ENCODE data around the gene SYT15.
"Not testable (repeated sequence)": the region's sequence is repeated elsewhere in the genome, so short reads cannot be mapped to it uniquely, and the experiment has no call there.

The SYT15 gene

DNA sequence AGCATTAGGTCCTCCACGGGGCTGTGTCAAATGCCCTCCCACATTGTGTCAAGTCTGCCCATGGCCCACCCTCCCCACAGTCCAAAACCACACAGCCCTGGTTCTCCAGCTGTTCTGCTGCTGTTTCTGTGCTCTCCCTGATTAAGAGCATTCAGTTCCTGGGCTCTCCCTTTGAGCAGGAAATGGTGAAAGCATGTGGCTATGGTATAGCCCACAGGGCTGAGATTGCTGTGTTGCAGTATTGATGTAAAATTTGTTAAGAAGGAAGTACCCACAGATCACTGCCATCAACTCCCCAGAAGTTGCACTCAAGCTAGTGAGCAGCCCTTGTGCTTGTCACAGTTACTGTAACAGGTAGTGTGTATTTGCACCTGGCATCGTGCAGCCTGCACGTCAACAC lies 9.3 kb downstream of the SYT15 start:
- DNase-seq (ENCODE audit: low read depth, low spot score): not testable (repeated sequence)

DNA sequence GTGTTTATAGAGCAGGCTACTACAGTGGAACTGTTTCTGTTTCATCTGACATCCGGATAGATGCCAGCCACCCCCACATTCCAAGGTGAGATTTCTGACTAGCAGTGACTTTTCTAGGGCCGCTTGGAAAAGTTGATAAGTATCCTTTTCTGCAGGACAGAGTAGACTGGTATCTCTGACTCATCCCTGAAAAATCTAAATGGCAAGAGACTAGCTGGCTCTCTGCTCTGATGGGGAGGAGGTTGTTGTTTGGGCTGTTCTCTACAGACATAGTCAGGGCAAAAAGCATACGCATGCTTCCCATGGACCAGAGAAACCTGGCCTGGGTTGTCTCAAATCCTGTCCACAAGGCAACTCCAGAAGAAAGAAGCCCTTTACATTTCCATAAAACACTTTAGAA lies 10.7 kb downstream of the SYT15 start:
- not testable (repeated sequence) for DNase-seq (ENCODE audit: low read depth, low spot score)

DNA sequence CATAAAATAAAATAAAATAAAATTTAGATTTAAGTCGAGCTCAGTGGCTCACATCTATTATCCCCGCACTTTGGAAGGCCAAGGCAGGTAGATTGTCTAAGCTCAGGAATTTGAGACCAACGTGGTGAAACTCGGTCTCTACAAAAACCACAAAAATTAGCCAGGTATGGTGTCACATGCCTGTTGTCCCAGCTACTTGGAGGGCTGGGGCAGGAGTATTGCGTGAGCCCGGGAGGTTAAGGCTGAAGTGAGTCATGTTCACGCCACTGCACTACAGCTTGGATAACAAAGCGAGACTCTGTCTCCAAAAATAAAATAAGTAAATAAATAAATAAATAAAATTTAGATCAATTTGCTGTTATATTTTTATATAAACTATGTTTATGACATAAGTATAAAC lies 12.1 kb downstream of the SYT15 start:
- DNase-seq (ENCODE audit: low read depth, low spot score): not testable (repeated sequence)

DNA sequence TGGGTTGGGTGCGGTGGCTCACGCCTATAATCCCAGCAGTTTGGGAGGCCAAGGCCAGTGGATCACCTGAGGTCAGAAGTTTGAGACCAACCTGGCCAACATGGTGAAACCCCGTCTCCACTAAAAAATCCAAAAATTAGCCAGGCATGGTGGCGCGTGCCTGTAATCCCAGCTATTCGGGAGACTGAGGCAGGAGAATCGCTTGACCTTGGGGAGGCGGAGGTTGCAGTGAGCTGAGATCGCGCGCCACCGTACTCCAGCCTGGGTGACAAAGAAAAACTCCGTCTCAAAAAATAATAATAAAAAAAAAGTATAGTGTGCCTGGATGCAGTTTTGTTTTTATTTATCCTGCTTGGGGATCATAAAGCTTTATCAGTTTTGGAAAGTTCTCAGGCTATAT lies 14.4 kb downstream of the SYT15 start:
- DNase-seq (ENCODE audit: low read depth, low spot score): not testable (repeated sequence)

DNA sequence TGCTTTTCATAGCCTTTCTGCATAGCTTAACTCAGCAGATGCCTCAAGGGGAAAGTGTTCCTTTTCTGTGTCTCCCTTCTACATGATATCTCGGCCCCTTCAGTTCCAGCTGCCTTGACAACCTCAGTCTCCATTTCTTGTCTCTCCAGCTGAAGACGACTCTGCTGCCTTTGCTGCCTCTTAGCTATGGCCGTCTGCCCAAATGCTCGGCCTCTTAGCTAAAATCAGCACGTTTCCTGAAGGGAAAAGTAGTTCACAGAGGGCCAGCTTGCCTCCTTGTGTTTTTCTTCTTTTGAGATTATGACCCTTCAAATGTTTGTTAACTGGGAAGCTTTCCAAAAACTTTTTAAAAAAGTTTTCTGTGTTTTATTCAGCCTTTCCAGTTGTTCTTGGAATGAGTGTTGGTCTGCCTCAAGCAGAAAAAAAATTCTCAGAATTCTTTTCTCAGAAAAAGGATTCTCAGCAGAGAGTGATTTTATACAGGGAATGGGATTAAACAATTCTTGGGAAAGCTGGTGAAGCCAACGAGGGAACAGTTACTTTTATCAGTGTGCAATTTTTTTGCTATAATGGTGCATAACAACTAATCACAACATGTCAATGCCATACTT lies 15.6 kb downstream of the SYT15 start:
- DNase-seq (ENCODE audit: low read depth, low spot score): not testable (repeated sequence)

DNA sequence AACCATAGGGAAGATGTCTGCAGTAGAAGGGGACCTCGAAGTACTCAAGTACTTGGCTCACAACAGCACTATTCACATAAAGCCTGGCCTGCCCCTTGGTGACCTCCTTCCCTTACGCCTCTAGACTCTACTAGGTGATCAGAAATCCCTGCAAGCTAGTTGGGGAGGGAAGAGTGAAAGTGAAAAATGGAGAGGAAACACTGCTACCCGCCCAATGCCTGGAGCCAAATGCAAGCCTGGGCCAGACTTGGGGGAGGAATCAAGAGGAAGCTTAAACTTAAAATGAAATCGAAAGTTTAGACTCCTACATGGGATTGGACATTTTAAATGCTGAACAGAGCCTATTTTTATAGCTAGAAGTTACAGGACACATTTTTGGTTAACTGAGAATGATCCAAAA lies 17.6 kb downstream of the SYT15 start:
- not testable (repeated sequence) for DNase-seq (ENCODE audit: low read depth, low spot score)

DNA sequence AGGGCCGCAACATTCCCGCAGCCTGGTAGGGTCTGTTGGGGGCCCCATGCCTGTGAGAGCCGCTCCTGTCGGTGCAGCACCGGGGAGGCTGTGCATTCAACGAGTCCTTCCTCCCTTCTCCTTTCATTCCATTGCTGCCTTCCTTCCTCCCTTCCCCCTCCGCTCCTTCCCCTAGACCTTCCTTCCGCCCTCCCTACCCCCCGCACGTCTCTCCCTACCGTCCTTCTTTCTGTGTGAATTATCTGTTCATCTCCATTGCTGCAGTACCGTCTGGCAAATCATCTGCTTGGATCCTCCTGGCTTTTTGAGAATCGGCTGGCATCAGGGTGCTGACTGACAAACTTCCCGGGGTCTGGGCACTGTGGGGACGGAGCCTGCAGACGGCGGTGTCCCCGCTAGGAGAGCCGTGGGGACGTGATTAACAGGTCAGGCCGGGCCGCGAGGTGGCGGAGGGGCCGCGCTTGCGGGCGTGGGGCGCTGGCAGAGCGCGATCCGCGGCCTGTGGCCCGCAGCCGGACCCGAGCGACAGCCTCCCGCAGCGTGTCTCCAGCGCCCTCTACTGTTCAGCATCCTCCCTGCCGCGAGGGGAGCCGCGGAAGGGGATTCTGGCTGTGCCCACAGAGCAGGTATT lies 18.8 kb downstream of the SYT15 start:
- not testable (repeated sequence) for DNase-seq (ENCODE audit: low read depth, low spot score)

DNA sequence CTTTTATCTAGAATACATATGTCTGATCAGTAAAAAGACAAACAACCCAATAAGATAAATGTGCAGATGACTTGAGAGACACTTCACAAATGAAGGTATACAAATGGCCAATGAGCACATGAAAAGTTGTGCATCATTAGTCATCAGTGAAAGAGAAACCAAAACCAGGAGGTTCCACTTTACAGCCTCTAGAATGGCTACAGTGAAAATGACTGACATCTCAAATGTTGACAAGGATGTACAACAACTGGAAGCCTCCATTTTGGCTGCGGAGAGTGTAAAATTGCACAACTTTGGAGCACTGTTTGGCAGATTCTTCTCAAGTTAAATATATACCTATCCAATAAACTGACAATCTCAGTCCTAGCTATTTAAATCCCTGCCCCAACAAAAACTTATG lies 21.6 kb downstream of the SYT15 start:
- DNase-seq (ENCODE audit: low read depth, low spot score): not testable (repeated sequence)

DNA sequence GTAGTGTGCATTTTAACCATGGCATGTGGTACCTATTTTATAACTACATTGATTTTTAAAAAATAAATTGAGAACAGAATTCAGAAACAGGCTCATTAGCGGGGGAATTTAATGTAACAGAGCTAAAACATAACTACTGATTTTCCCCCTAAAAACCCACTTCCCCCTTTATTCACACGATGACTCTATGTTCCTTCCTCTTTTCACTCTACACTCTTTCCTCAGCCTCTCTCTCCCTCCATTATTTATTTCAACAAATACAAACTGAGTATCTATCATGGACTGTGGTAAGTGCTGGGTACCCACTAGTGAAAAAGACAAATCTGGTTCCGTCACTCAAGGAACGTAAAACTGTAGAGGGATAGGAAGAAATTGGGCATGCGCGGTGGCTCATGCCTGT lies 36.6 kb downstream of the SYT15 start:
- DNase-seq (ENCODE audit: low read depth, low spot score): not testable (repeated sequence)

DNA sequence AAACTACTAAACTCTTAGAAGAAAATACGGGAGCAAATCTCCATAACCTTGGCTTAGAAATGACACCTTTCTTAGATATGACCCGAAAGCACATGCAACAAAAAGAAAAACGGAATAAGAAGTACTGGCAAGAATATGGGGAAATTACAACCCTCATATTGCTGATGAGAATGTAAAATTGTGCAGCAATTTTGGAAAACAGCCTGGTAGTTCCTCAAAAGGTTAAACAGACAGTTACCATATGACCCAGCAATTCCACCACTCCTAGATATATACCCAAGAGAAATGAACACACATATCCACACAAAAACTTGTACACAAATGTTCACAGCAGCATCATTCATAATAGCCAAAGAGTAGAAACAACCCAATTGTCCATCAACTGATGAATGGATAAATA lies 37.3 kb downstream of the SYT15 start:
- DNase-seq (ENCODE audit: low read depth, low spot score): not testable (repeated sequence)

DNA sequence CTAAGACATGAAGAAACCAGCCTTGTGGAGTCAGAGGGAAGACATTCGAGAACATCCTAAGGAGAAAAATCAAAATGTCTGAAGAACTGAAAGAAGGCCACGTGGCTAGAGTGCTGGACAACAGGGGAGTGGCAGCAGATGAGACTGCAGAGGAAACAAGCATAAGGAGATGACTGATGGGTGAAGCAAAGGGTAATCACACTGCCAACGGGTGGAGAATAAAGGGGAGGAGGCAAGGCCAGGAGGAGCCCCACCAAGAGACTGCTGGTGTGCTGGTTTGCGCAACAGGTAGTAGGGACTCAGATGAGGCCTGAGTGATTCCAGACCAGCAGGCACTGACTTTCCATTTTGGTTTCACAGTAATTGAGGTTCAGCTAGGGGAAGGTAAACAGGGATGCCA lies 38.2 kb downstream of the SYT15 start:
- not testable (repeated sequence) for DNase-seq (ENCODE audit: low read depth, low spot score)

DNA sequence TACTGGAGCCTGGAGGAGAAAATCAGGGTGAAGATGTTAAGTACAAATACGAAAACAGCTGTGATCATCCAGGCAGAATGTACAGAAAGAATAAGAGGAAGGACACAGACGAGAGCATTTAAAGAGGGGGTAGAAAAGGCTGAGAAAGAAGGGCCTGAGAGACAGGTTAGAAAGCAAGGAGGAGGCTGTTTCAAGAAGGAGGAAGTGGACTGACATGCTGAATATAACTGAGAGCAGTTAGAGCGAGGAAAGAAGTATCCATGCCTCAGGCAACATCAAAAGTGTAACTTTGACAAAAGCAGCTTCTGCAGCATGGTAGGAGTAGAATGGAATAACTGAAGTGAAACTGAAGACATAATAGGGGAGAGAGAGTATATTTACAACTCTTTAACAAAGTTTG lies 39.0 kb downstream of the SYT15 start:
- not testable (repeated sequence) for DNase-seq (ENCODE audit: low read depth, low spot score)

DNA sequence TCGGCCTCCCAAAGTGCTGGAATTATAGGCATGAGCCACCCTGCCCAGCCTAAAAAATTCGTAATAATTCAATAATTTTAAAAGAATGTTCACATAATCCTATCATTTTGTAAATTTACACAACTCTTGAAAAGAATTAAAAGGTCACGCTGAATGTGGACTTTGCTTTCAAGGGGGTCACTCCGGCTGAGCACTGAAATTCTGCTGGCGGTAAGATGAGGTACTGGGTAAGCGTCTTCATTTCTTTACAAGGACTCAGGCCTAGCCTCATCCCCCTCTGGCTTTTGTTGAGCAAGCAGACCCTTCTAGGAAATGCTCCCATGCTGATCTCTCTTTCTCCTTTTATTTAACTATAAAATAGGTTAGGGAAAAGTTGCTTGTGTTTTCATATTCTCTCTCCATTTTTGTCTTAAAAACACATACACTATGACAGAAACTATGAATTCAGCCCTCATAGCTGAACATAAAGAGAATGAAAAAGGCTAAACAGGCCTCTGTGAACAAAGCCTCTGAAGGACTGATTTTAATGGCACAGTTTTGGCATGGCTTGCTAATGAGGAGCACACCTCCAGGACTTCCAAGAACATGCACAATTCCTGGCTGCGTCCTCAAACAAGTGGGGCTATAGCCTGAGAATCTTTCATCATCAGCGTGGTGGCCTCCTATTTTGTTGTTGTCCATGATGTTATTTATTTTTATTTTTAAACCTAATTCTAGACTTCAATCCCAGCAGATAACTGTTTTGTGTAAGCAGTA lies 45.1 kb downstream of the SYT15 start:
- not testable (repeated sequence) for DNase-seq (ENCODE audit: low read depth, low spot score)

DNA sequence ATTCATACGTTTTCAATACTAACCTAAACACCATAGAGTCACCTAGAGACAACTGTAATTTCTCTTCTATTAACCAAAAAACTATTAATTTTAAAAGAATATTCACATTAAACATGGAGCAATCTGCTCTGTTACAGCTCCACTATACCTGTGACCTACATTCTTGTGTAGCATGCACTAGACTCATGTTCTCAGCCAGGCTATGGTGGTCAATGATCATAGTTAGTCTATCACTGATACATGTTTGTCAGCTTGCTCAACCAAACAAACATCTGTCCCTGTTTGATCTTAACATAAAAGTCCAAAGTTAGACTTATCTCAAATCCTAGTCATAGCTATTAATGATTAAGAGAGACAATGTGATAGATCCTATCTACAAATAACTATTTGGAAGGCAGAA lies 50.9 kb downstream of the SYT15 start:
- DNase-seq (ENCODE audit: low read depth, low spot score): not testable (repeated sequence)

DNA sequence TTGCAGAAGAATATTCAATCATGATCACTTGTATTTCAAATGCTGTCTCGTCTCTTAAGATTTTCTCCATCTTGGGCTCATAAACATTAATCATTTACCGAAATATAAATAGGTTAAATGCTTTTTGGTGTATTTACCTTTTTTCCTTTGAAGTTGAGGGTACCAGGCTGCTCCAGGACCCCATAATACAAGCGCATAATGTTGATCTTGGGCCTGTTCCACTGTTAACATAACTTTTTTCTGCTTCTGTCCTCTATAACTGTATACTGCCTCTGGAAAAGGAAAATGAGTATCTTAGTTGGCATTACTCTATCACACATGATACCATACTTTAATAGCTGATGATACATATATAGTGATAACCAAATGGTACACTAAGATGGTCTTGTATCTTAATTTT lies 51.9 kb downstream of the SYT15 start:
- DNase-seq (ENCODE audit: low read depth, low spot score): not testable (repeated sequence)

DNA sequence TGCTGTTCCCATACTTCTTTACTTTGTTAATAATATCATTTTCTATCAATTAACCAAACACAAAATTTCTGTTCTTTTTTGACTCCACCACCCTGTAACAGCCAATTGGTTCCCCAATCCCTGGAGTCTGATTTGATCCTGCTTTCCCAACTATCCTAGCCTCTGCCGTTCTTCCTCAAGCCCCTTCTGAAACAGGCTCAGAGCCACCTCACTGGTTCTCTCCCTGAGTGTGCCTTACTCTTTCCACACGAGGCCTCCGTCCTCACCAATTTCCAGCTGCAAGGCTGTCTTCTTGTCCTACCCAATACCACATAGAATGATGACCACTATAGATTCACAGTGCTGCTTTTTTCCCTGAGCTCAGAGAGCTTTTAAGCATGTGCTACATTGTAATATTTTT lies 52.8 kb downstream of the SYT15 start:
- DNase-seq (ENCODE audit: low read depth, low spot score): not testable (repeated sequence)

DNA sequence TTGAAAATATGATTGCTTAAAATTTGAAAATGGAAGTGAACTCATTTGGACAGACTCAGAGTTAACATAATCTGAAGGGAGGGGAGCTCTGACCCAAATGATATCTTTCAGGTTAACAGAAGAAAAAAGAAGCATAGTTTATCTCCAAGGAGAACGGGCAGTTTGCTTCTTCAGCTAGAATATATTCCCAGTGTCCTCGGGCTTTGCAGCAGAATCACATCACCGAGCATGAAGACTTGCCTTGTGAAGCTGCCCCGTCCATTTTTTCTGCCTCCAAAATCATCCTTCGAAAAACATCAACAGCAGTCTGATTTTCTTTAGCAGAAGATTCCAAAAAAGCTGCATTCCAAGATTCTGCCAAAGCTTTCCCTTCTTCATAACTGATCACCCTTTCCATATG lies 55.8 kb downstream of the SYT15 start:
- not testable (repeated sequence) for DNase-seq (ENCODE audit: low read depth, low spot score)

DNA sequence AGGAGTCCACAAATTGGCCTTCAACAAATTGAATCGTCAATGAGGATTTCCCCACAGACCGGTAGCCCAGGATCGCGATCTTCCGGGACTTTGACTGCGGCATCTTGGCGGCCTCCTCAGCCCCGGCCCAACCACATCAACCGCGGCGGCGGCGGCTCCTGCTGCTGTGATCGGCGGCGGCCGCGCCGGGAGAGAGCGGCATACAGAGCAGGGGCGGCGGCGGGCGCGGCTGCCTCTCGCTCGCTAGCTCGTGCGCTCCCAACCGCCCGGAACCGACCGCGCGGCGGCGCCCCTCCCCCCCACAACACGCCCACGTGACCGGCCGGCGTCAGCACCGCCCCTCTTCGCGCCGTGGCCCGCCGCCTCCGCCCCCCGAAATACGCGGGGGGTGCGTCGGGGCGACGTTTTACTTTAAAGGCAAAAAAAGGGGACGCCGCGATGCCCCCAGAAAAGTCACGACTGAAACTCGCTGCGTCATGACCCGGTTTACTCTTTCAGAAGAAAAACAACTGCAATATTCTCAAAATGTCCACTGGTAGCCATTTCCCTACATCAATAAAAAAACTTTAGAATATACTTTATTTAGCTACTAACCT lies 56.5 kb downstream of the SYT15 start:
- not testable (repeated sequence) for DNase-seq (ENCODE audit: low read depth, low spot score)

DNA sequence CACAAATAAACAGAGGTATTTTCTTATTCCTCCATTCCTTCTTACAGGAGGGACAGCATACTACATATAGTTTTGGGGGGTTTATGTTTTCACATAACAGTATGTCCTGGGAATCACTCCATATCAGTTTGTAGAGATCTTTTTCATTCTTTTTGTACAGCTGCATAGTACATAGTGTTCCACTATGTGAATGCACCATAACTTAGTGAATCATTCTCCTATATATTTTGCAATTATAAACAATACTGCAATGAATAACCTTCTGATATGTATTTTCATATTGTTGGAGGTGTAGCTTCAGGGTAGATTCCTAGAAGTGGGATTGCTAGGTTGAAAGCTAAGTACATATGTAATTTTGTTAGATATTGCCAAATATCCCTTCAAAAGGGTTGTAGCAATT lies 61.1 kb downstream of the SYT15 start:
- not testable (repeated sequence) for DNase-seq (ENCODE audit: low read depth, low spot score)
